ENCODE data around the gene LRTM1.

DNA sequence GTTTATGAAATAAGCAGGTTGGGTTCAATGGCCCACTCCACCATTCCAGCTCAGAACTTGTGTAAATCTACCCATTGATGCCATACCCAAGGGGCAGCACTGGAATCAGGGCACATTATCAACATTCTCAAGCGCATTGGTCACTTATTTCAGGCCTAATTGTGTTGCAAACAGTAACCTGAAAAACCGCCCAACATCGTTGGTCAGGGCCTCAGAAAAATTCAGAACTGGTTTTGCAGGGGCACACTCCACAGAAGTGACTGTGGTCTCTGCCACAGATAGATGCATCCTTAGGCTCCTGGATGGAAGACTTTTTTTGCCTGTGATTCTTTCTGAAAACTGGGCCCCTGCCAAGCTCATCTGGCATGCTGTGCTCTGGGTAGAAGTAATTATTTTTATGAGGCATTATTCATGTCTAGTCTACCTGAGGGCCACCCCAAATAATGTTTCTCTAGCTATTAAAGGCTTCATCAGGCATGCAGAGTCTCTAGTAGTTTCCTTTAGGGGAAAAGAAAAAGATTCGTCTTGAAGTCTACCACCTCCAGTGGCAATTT lies 21.7 kb upstream of the LRTM1 start:
- TF ChIP-seq EZH2phosphoT487 (IDR thresholded peaks at IDR 0.05; ENCODE audit: insufficient read depth, low read depth) = no peak
- TF ChIP-seq EZH2 (IDR thresholded peaks at IDR 0.05; ENCODE audit: insufficient read depth, poor library complexity, severe bottlenecking) = no peak
